AG10803 (cell line): ENCODE data around the gene JUND.

ENCODE experiments used
- DNase-seq: peaks from one replicate; pipeline ENCODE4 v3.0.0; 2010; ENCODE audit warnings: low read depth
- H3K4me3 ChIP-seq: 2 replicates; pipeline ENCODE4 v1.5.1; 2011; ENCODE audit warnings: mild to moderate bottlenecking, low read length, control low read depth
- CTCF ChIP-seq: conservative IDR thresholded peaks from 2 replicates; pipeline ENCODE4 v1.5.1; 2011; ENCODE audit warnings: mild to moderate bottlenecking, low read length, control low read depth, inconsistent platforms

Gene JUND

GRCh38 chr19:18289471-18290301, 8.3 kb upstream of the JUND start:
- no peak for TF ChIP-seq CTCF
- H3K4me3 ChIP-seq = no peak overlapping the region
- DNase-seq = no peak

- no peak overlapping the region for H3K4me3 ChIP-seq
- DNase-seq = no peak
- no peak for TF ChIP-seq CTCF
These were observed 6.7 kb upstream of the JUND start for GRCh38 chr19:18287836-18288772.

GRCh38 chr19:18286973-18287635, 5.7 kb upstream of the JUND start:
- no peak for DNase-seq
- TF ChIP-seq CTCF = no peak
- H3K4me3 ChIP-seq = no peak overlapping the region

- TF ChIP-seq CTCF = no peak
- no peak overlapping the region for H3K4me3 ChIP-seq
- DNase-seq = no peak
These were observed 3.4 kb upstream of the JUND start for GRCh38 chr19:18284712-18285360.

DNA sequence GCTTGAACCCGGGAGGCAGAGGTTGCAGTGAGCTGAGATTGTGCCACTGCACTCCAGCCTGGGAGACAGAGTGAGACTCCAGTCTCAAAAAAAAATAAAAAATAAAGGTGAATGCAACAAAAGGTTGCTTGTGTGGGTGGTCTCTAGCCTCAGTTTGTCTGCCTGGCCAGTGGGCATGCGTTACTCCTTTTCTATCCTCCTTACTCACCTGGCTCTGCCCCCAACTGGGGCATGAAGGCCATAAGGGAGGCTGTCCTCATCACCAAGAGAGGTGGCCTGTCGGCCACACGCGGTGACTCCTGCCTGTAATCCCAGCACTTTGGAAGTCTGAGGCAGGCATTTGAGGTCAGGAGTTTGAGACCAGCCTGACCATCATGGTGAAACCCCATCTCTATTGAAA, 1.9 kb upstream of the JUND start:
- no peak for TF ChIP-seq CTCF

DNA sequence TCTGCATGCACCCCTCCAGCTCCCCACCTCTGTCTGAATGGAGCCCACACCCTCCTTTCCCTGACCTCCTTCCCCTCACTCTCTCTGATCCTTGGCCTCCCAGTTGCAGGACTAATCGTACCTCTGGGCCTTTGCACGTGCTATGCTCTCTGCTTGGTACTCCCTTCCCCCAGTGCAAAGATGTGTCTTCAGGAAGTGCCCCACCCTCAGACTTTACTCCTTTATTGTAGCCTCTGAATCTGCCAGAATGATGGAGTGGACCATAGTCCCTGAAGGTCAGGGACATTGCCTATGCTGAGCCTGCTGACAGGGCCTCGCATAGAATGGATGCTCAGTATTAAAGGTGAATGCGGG, 1.3 kb upstream of the JUND start:
- H3K4me3 ChIP-seq = peak overlapping the region; percentile 70
- no peak for TF ChIP-seq CTCF
- DNase-seq = no peak

More for the DNA sequence above, 1.9 kb upstream of the JUND start:
- H3K4me3 ChIP-seq = no peak overlapping the region
- no peak for DNase-seq
